ENCODE data around the gene ETF1. TPM values are rescaled to one million over a fixed set of nuclear protein-coding genes. Genes with fewer than 3 reads are reported as not detected.

ETF1 gene
- total RNA-seq, 1 donor from 2014 or later: 60.6 TPM

DNA sequence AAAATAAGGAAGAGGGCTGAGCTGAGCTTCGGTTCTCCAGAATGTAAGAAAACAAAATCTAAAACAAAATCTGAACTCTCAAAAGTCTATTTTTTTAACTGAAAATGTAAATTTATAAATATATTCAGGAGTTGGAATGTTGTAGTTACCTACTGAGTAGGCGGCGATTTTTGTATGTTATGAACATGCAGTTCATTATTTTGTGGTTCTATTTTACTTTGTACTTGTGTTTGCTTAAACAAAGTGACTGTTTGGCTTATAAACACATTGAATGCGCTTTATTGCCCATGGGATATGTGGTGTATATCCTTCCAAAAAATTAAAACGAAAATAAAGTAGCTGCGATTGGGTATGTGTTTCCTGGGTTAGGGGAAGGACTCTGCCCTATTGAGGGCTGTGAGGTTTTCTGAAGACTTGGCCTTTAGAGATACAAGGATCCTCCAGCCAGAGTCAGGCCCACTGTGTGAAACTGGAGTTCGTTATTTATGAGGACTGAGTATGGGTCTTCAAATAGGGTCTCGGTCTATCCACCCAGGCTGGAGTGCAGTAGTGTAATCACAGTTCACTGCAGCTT lies 74.0 kb downstream of the ETF1 start:
- no peaks in the 10 kb centered on the region for H3K36me3 ChIP-seq
- no peak for DNase-seq (ENCODE audit: extremely low spot score in 2 of 2)
- TF ChIP-seq POLR2AphosphoS5 (IDR thresholded peaks at IDR 0.05; ENCODE audit: insufficient read depth in 1 of 2, low read depth in 1 of 2) (no peak), POLR2A (IDR thresholded peaks at IDR 0.05) (no peak)
- TF ChIP-seq, protein P1, sequence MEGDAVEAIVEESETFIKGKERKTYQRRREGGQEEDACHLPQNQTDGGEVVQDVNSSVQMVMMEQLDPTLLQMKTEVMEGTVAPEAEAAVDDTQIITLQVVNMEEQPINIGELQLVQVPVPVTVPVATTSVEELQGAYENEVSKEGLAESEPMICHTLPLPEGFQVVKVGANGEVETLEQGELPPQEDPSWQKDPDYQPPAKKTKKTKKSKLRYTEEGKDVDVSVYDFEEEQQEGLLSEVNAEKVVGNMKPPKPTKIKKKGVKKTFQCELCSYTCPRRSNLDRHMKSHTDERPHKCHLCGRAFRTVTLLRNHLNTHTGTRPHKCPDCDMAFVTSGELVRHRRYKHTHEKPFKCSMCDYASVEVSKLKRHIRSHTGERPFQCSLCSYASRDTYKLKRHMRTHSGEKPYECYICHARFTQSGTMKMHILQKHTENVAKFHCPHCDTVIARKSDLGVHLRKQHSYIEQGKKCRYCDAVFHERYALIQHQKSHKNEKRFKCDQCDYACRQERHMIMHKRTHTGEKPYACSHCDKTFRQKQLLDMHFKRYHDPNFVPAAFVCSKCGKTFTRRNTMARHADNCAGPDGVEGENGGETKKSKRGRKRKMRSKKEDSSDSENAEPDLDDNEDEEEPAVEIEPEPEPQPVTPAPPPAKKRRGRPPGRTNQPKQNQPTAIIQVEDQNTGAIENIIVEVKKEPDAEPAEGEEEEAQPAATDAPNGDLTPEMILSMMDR (IDR thresholded peaks at IDR 0.05): no peak
- no peak overlapping the region for H3K4me3 ChIP-seq
- H3K9me3 ChIP-seq: no peaks in the 10 kb centered on the region
- peaks cover 34% of the 10 kb centered on the region for H3K4me1 ChIP-seq
- no peak overlapping the region for H3K27ac ChIP-seq
- intact Hi-C loops (cut with DNase I): no loop called here
- H3K27me3 ChIP-seq: no peaks in the 10 kb centered on the region

DNA sequence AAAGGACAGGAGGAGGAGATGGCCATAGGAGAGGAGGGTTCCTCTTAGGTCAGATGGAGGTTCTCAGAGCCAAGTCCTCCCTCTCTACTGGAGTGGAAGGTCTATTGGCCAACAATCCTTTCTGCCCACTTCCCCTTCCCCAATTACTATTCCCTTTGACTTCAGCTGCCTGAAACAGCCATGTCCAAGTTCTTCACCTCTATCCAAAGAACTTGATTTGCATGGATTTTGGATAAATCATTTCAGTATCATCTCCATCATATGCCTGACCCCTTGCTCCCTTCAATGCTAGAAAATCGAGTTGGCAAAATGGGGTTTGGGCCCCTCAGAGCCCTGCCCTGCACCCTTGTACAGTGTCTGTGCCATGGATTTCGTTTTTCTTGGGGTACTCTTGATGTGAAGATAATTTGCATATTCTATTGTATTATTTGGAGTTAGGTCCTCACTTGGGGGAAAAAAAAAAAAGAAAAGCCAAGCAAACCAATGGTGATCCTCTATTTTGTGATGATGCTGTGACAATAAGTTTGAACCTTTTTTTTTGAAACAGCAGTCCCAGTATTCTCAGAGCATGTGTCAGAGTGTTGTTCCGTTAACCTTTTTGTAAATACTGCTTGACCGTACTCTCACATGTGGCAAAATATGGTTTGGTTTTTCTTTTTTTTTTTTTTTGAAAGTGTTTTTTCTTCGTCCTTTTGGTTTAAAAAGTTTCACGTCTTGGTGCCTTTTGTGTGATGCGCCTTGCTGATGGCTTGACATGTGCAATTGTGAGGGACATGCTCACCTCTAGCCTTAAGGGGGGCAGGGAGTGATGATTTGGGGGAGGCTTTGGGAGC lies 74.7 kb downstream of the ETF1 start:
- Histone ChIP-seq H3K9me3 (no peaks in the 10 kb centered on the region), H3K4me3 (no peak overlapping the region), H3K4me1 (peaks cover 38% of the 10 kb centered on the region), H3K27ac (no peak overlapping the region), H3K27me3 (no peaks in the 10 kb centered on the region), H3K36me3 (no peaks in the 10 kb centered on the region)
- no peak for TF ChIP-seq POLR2AphosphoS5 (IDR thresholded peaks at IDR 0.05; ENCODE audit: insufficient read depth in 1 of 2, low read depth in 1 of 2)
- no peak for TF ChIP-seq POLR2A (IDR thresholded peaks at IDR 0.05)
- TF ChIP-seq, protein P1 (IDR thresholded peaks at IDR 0.05): no peak
- no peak for DNase-seq (ENCODE audit: extremely low spot score in 2 of 2)
- intact Hi-C loops (cut with DNase I): no loop called here

DNA sequence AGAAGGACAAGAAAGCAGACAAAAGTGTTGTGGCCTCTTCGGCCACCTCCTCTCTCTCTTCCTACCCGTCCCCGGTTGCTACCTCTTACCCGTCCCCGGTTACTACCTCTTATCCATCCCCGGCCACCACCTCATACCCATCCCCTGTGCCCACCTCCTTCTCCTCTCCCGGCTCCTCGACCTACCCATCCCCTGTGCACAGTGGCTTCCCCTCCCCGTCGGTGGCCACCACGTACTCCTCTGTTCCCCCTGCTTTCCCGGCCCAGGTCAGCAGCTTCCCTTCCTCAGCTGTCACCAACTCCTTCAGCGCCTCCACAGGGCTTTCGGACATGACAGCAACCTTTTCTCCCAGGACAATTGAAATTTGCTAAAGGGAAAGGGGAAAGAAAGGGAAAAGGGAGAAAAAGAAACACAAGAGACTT lies 75.3 kb downstream of the ETF1 start:
- no peaks in the 10 kb centered on the region for H3K27me3 ChIP-seq
- peak in 1 of 2 donors; percentile 83 for DNase-seq (ENCODE audit: extremely low spot score in 2 of 2)
- no peak overlapping the region for H3K27ac ChIP-seq
- H3K36me3 ChIP-seq: no peaks in the 10 kb centered on the region
- TF ChIP-seq, protein P1 (IDR thresholded peaks at IDR 0.05): no peak
- peak in 1 of 2 donors; percentile 16 for TF ChIP-seq POLR2AphosphoS5 (IDR thresholded peaks at IDR 0.05; ENCODE audit: insufficient read depth in 1 of 2, low read depth in 1 of 2)
- no peak for TF ChIP-seq POLR2A (IDR thresholded peaks at IDR 0.05)
- H3K4me3 ChIP-seq: peak overlapping the region; percentile 75 to 86
- H3K4me1 ChIP-seq: peaks cover 40% of the 10 kb centered on the region
- intact Hi-C loops (cut with DNase I): no loop called here
- H3K9me3 ChIP-seq: no peaks in the 10 kb centered on the region

DNA sequence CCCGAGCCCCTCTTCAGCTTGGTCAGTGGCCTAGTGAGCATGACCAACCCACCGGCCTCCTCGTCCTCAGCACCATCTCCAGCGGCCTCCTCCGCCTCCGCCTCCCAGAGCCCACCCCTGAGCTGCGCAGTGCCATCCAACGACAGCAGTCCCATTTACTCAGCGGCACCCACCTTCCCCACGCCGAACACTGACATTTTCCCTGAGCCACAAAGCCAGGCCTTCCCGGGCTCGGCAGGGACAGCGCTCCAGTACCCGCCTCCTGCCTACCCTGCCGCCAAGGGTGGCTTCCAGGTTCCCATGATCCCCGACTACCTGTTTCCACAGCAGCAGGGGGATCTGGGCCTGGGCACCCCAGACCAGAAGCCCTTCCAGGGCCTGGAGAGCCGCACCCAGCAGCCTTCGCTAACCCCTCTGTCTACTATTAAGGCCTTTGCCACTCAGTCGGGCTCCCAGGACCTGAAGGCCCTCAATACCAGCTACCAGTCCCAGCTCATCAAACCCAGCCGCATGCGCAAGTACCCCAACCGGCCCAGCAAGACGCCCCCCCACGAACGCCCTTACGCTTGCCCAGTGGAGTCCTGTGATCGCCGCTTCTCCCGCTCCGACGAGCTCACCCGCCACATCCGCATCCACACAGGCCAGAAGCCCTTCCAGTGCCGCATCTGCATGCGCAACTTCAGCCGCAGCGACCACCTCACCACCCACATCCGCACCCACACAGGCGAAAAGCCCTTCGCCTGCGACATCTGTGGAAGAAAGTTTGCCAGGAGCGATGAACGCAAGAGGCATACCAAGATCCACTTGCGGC lies 75.9 kb downstream of the ETF1 start:
- Histone ChIP-seq H3K27ac (no peak overlapping the region), H3K4me1 (peaks cover 40% of the 10 kb centered on the region)
- peak in 1 of 2 donors; percentile 89 for DNase-seq (ENCODE audit: extremely low spot score in 2 of 2)

More for the DNA sequence above, 75.9 kb downstream of the ETF1 start:
- Histone ChIP-seq H3K4me3 (peak overlapping the region; percentile 75 to 86), H3K9me3 (no peaks in the 10 kb centered on the region), H3K36me3 (no peaks in the 10 kb centered on the region), H3K27me3 (no peaks in the 10 kb centered on the region)
- TF ChIP-seq POLR2AphosphoS5 (IDR thresholded peaks at IDR 0.05; ENCODE audit: insufficient read depth in 1 of 2, low read depth in 1 of 2) (no peak), POLR2A (IDR thresholded peaks at IDR 0.05) (no peak)
- TF ChIP-seq, protein P1 (IDR thresholded peaks at IDR 0.05): no peak
- intact Hi-C loops (cut with DNase I): no loop called here

Data from vagina (tissue), 2 donors.